HAP-1 (cell line): ENCODE results near the gene PLEKHN1.

Source experiments
- DNase-seq, 2 experiments: peaks; one replicate each; pipeline ENCODE4 v3.0.0-alpha.2; 2016 to 2020; ENCODE audit warnings: low spot score in 2 of 2
- H3K27me3 ChIP-seq: fragments of 250-450 bp; sonication (Bioruptor Pico); 2 replicates; pipeline ENCODE4 v1.5.1; 2020; ENCODE audit warnings: low read depth, mild to moderate bottlenecking, moderate library complexity
- H3K36me3 ChIP-seq: fragments of 250-450 bp; sonication (Bioruptor Pico); replicated peaks from 2 replicates; pipeline ENCODE4 v1.5.1; 2020; ENCODE audit warnings: mild to moderate bottlenecking
- H3K4me1 ChIP-seq: fragments of 250-450 bp; sonication (Bioruptor Pico); 2 replicates; pipeline ENCODE4 v1.5.1; 2020; ENCODE audit warnings: mild to moderate bottlenecking
- H3K4me3 ChIP-seq: fragments of 250-450 bp; sonication (Bioruptor Pico); 2 replicates; pipeline ENCODE4 v1.5.1; 2020; ENCODE audit warnings: mild to moderate bottlenecking, moderate library complexity
- H3K9me3 ChIP-seq: fragments of 250-450 bp; sonication (Bioruptor Pico); 2 replicates; pipeline ENCODE4 v1.5.1; 2020; ENCODE audit warnings: mild to moderate bottlenecking, moderate library complexity
- in situ Hi-C: fragments of 300-500 bp; cut with MboI; formaldehyde crosslinking; loops from 3 replicates; pipeline ENCODE4 v1.14.3; 2020; ENCODE audit warnings: low sequenced_read_pairs, inconsistent platforms, mixed read lengths

The PLEKHN1 gene

DNA sequence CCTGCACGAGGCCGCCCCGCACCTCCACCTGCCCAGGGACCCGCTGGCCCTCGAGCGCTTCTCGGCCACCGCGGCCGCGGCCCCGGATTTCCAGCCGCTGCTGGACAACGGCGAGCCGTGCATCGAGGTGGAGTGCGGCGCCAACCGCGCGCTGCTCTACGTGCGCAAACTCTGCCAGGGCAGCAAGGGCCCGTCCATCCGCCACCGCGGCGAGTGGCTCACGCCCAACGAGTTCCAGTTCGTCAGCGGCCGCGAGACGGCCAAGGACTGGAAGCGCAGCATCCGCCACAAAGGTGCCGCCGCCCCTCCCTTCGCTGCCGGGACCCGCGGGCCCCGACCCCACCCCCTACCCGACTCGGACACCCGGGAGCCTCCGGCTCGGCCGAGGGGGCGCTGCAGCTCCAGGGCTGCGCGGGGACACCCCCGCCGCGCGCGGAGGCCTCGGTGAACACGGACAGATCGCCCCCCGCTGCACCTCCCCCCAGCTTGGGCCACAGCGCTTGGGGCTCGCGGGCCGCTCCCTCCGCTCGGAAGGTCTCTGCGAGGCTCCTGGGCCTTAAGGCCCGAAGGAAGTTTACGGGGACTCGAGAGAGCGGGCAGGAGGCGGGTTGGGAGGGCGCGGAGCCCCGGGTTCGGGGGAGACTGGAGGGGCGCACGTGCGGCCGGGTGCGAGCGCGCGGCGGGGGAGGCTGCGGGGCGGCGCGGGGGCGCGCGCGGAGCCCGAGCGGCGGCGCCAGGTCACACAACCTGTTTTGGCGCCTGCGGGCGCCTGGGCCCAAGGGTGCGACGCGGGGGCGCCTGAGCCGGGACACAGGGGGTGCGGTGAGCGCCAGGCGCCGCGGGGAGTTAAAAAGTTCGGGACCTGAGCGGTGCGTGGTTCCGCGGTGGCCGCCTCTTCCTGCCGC, 41.4 kb upstream of the PLEKHN1 start:
- Histone ChIP-seq H3K9me3 (no peaks in the 10 kb centered on the region), H3K4me1 (peaks cover 15% of the 10 kb centered on the region), H3K27me3 (no peaks in the 10 kb centered on the region), H3K4me3 (peak overlapping the region; percentile 68), H3K36me3 (no peaks in the 10 kb centered on the region; the same call in 1 of the 2 replicates)
- peak; percentile 46 to 79 for DNase-seq
- in situ Hi-C loops, result no loop called here

DNA sequence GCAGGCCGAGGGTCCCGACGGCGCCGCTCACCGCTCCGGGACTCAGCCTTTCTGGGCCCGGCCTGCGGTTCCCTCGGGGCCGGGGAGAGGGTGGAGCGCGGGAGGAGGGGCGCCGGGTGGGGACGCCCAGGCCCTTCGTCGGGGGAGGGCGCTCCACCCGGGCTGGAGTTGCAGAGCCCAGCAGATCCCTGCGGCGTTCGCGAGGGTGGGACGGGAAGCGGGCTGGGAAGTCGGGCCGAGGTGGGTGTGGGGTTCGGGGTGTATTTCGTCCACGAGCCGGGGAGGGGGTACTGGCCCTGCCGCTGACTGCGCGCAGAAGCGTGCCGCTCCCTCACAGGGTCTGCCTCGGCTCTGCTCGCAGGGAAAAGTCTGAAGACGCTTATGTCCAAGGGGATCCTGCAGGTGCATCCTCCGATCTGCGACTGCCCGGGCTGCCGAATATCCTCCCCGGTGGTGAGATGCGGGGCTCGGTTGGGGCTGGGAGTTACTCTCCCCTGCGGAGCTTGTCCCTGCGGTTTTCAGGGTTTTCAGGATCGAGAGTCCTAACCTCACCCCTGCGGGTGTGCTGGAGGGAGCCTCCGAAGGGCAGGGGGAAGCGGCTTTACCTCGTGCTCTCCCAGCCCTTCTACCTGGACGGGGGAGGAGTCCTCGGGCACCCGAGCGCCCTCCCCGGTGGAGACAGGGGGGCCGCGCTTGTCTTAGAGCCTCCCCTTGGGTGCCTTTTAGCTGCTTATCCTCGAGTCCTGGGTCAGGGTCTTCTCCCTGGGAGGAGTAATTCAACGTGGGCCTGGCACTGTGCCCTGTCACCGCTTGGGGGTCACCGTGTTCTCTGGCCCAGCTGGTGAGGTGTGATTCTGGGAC, 40.5 kb upstream of the PLEKHN1 start:
- Histone ChIP-seq H3K4me1 (peaks cover 11% of the 10 kb centered on the region), H3K9me3 (no peaks in the 10 kb centered on the region), H3K27me3 (no peaks in the 10 kb centered on the region), H3K36me3 (peaks cover 4% of the 10 kb centered on the region), H3K4me3 (peak overlapping the region; percentile 68)
- peak; percentile 56 to 87 for DNase-seq
- in situ Hi-C loops, result no loop called here

DNA sequence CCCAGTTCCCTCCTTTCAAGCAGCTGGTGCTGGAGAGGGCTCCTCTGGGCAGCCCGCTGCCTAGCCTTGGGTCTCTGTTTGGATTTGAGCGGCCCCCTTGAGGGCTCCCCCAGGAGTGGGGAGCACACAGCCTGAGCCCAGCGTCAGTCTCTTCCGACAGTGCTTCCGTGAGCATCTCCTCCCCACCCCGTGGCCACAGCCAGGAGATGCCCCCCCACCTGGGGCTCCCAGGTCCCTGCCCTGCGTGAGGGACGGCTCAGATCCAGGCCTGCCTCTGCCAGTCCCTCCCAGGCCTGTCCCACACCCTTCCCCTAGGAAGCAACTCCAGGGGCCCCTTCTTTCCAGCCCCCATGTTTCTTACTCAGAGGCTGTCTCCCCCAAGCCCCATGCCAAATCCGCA, 39.0 kb upstream of the PLEKHN1 start:
- no peak for DNase-seq
- in situ Hi-C loops, result no loop called here
- H3K27me3 ChIP-seq, result no peaks in the 10 kb centered on the region

DNA sequence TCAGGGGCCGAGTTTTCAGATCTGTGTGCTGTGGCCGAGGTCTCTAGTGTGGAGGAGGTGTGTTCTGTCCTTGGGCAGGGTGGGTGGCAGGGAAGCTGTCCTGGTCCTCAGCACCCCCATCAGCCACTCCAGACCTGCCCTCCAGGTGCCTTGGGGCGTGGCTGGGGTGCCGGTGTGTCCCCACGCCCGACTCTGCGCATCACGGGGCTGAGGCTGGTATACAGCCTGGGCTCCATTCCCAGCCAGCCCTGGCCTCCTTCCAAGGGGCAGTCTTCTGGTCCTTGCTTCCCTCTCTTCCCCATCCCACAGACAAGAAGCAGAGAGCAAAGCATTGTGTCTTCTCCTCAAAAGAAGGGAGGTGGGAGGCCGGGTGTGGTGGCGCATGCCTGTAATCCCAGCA, 38.5 kb upstream of the PLEKHN1 start:
- H3K4me1 ChIP-seq, result peaks cover 5% of the 10 kb centered on the region
- no peak for DNase-seq
- H3K4me3 ChIP-seq, result no peak overlapping the region
- no peaks in the 10 kb centered on the region for H3K9me3 ChIP-seq
- in situ Hi-C loops, result no loop called here
- H3K36me3 ChIP-seq, result peaks cover 4% of the 10 kb centered on the region
- no peaks in the 10 kb centered on the region for H3K27me3 ChIP-seq

More for the DNA sequence above, 39.0 kb upstream of the PLEKHN1 start:
- H3K9me3 ChIP-seq, result no peaks in the 10 kb centered on the region
- H3K4me1 ChIP-seq, result peaks cover 5% of the 10 kb centered on the region
- peaks cover 4% of the 10 kb centered on the region for H3K36me3 ChIP-seq
- H3K4me3 ChIP-seq, result no peak overlapping the region

DNA sequence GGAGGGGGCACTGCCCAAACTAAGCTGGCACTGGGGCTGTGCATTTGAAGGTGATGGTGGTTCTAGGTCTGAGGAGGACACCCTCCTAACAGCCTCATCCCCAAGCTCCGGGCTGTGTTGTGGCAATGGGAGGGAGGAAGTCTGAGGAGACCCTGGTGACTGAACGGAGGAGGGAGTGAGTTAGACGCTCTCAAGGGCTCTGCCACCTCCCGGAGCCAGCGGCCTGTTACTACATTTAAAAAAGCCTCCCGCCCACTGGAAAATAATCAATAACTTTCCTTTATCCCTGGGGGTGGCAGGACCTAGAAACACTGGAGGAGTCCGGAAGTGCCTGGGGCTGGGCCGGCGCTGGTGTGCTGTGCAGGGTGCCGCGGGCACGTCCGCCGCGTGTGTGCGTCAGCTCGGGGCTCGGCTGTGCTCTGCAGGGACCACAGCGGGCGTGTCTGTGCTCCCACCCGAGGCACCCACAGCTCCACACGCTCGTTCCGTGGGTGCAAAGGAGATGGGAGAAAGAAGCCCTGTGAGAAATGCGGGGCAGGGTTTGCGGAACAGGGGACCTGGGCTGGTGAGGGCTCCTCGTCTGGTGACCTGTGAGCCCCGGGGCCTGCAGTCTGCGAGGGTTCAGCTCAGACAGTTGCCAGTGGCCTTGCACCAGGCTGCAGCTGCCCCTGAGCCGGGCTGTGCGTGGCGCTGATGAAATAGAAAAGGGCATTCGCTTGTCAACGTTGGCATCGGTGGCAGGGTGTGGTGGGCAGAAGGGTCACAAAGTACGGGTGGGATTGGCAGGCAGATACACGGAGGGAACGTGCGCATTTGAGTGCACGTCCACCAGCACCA, 37.2 kb upstream of the PLEKHN1 start:
- no peaks in the 10 kb centered on the region for H3K9me3 ChIP-seq
- no peaks in the 10 kb centered on the region for H3K27me3 ChIP-seq
- H3K36me3 ChIP-seq, result peaks cover 4% of the 10 kb centered on the region
- DNase-seq, result no peak
- in situ Hi-C loops, result no loop called here
- peaks cover 5% of the 10 kb centered on the region for H3K4me1 ChIP-seq
- H3K4me3 ChIP-seq, result no peak overlapping the region

DNA sequence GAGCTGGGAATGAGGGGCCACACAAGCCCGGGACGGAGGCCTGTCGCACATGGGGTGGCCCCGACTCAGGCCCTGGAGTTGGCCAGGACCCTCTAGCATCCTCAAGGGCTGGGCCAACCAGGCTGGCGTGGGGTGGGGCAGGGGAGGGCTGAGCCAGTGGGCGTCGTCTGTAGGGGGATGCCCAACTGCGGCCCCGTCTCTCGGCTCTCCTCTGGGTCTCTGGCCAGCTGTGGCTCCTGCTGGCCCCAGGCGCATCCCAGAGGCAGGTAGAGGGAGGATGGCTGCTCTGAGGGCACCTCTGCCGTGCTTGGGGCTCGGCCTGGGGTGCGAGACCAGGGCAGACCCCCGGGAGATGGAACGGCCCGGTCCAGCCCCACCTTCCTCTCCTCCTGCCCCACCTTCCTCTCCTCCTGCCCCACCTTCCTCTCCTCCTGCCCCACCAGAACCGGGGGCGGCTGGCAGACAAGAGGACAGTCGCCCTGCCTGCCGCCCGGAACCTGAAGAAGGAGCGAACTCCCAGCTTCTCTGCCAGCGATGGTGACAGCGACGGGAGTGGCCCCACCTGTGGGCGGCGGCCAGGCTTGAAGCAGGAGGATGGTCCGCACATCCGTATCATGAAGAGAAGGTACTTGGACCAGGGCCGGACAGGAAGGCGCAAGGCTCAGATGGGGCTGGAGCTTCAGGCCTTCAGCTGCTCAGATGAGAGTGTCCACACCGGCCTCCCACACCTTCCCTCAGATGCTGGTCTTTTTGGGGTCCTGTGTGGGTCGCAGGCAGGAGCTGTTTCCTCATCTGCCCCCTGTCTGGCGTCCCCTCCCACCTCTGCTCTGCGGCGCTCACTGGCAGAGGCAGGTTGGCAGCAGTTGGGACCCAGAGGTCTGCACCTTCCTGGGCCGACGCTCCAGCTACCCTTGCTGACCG, 36.3 kb upstream of the PLEKHN1 start:
- Histone ChIP-seq H3K9me3 (no peaks in the 10 kb centered on the region), H3K27me3 (no peaks in the 10 kb centered on the region), H3K4me3 (no peak overlapping the region), H3K4me1 (peaks cover 5% of the 10 kb centered on the region), H3K36me3 (peaks cover 4% of the 10 kb centered on the region)
- no peak for DNase-seq
- in situ Hi-C loops, result no loop called here

DNA sequence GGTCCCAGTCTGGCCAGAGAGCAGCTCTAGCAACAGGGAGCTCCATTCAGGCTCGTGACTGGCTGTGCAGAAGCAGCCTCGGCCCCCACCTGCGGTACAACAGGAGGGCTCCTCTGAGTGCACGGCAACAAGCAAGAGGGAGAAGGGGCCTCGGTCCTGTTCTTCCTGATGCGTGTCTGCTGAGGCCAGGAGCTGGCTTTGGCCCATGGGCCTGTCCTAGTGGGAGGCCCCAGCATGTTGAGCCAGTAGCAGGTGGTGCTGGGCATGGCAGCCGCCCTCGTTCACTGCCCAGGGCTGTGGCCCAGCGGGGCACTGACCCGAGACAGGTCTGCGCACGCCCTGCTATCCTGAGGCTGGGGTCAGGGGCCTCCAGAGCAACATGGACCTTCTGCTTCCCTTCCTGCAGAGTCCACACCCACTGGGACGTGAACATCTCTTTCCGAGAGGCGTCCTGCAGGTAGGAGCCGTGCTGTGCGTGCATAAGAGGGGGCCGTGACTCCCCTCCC, 35.6 kb upstream of the PLEKHN1 start:
- Histone ChIP-seq H3K4me1 (peaks cover 11% of the 10 kb centered on the region), H3K36me3 (peaks cover 4% of the 10 kb centered on the region), H3K27me3 (no peaks in the 10 kb centered on the region), H3K9me3 (no peaks in the 10 kb centered on the region), H3K4me3 (no peak overlapping the region)
- no peak for DNase-seq
- in situ Hi-C loops, result no loop called here

DNA sequence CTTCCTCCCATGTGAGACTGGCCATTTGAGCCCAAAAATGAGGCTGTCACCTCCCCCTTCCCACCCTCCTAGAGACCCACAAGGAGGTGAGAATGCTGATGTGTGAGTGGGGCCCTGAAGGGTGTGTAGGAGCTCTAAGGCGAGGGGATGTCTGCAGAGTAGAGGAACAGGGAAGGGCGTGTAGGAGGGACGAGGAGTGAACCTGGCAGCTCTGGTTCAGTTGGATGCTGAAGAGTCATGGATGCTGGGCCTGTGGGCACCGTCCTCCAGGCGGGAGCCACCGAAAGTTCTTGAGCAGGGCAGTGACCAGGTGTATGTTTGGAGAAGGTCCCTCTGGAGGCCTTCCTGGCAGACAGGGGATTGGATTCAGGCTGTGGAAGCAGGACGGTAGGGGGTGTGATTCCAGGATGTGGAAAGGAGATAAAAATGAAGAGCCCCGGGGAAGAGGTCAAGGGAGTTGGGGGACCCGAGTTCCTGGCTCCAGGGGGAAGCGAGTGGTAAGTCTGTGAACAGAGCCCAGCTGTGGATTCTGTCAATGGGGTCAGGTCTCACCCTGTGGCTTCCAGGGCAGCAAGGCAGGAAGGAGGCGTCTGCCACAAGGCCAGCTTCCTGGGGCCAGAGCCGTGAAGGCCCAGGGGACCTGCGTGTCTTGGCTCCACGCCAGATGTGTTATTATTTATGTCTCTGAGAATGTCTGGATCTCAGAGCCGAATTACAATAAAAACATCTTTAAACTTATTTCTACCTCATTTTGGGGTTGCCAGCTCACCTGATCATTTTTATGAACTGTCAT, 34.7 kb upstream of the PLEKHN1 start:
- H3K27me3 ChIP-seq, result no peaks in the 10 kb centered on the region
- DNase-seq, result no peak
- peaks cover 9% of the 10 kb centered on the region for H3K4me1 ChIP-seq
- in situ Hi-C loops, result no loop called here
- peaks cover 4% of the 10 kb centered on the region for H3K36me3 ChIP-seq
- H3K9me3 ChIP-seq, result no peaks in the 10 kb centered on the region
- H3K4me3 ChIP-seq, result no peak overlapping the region

DNA sequence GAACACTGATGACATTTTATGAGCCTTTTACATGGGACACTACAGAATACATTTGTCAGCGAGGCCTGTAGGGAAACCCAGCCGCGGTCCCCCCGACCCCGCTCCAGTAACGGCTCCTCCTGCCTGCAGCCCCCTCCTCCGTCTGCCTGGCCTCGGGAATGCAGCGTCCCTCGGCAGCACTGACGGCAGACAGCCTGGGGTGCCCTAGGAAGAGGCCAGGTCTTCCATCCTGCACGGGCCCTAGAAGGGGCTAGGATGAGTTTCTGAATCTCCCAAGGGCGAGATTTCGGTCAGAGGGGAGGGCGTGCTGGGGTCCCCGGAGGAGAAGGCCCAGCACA, 34.1 kb upstream of the PLEKHN1 start:
- Histone ChIP-seq H3K36me3 (peaks cover 4% of the 10 kb centered on the region), H3K9me3 (no peaks in the 10 kb centered on the region), H3K27me3 (no peaks in the 10 kb centered on the region), H3K4me3 (no peak overlapping the region), H3K4me1 (peaks cover 9% of the 10 kb centered on the region)
- no peak for DNase-seq
- in situ Hi-C loops, result no loop called here

DNA sequence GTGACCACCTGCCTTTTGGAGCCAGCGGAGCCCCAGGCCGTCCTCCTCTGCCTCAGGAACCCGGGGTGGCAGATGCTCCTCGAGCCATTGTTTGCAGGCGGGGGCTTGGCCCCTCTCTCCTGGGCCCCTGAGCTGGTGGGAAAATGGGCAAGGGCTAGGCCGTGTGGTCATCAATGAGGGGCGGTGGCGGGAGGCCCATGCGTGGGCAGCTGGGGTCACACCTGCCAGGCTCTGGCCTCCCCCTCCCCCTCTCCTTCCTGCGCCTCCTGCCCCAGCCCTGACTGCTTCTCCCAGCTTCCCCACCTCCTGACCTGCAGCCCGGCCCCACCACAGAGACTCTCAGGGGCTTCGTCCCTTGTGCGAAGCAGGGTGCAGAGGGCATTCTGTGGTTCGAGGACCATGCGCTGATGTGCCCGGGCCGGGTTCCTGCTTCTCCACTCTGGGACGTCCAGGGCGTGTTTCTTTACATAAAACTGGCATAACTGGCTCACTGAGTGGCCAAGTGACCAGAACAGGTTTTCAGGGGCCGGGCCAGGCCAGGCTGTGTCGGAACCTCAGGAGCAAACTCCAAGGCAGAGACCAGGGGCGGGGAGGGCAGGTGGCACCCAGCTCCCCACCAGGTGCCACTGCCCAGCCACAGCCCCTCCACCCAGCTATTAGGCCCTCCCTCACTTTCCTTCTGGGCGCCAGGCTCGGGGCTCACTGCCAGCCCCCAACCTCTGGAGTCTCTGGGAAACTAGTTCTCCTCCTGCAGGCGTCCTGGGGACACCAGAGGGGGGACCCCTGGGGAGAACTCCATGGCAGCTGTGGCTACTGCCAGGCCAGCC, 33.3 kb upstream of the PLEKHN1 start:
- Histone ChIP-seq H3K36me3 (peaks cover 4% of the 10 kb centered on the region), H3K4me3 (no peak overlapping the region), H3K27me3 (no peaks in the 10 kb centered on the region), H3K4me1 (peaks cover 9% of the 10 kb centered on the region), H3K9me3 (no peaks in the 10 kb centered on the region)
- in situ Hi-C loops, result no loop called here
- no peak for DNase-seq

DNA sequence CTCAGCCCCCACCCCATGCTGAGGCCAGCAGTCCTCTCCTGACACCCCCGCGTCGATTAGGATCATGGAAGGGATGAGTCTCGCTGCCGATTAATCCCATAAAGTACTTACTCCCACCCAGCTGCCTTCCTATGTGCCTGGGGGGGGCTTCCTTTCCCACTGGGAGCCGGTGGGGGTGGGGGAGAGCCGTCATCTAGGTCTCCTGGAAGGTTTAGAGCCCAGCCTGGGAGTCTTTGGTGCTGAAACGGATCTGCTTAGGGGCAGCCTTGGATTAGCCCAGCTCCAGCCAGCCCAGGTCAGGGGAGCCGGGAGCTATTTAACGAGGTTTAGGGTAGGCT, 32.7 kb upstream of the PLEKHN1 start:
- H3K4me1 ChIP-seq, result peaks cover 9% of the 10 kb centered on the region
- no peaks in the 10 kb centered on the region for H3K27me3 ChIP-seq
- DNase-seq, result no peak

More for the DNA sequence above, 32.7 kb upstream of the PLEKHN1 start:
- Histone ChIP-seq H3K9me3 (no peaks in the 10 kb centered on the region), H3K4me3 (no peak overlapping the region), H3K36me3 (peaks cover 4% of the 10 kb centered on the region)
- in situ Hi-C loops, result no loop called here
